Smooth muscle cell (in vitro differentiated cells): ENCODE data around the gene HMGXB4. TPM values are rescaled to one million over a fixed set of nuclear protein-coding genes. Genes with fewer than 3 reads are reported as not detected.

Source experiments
- DNase-seq: peaks from one replicate; lab custom pipeline; 2025; ENCODE audit not compliant: unreplicated experiment; lab: John Stamatoyannopoulos, UW
- H2AFZ ChIP-seq: fragments of 200-600 bp; sonication (generic); 2 replicates; pipeline ENCODE4 v1.6.0; 2016; ENCODE audit warnings: antibody characterized with exemption, low read depth, mild to moderate bottlenecking
- H3F3A ChIP-seq: fragments of 200-600 bp; sonication (generic); 2 replicates; pipeline ENCODE4 v1.6.0; 2017; ENCODE audit warnings: antibody characterized with exemption, low read depth
- H3K27ac ChIP-seq: fragments of 200-600 bp; sonication (generic); 2 replicates; pipeline ENCODE4 v1.5.1; 2016; ENCODE audit warnings: low read depth, mild to moderate bottlenecking
- H3K27me3 ChIP-seq: fragments of 200-600 bp; sonication (generic); 2 replicates; pipeline ENCODE4 v1.6.1; 2016; ENCODE audit warnings: low read depth, mild to moderate bottlenecking
- H3K36me3 ChIP-seq: fragments of 200-600 bp; sonication (generic); 2 replicates; pipeline ENCODE4 v1.5.1; 2016; ENCODE audit warnings: low read depth
- H3K4me1 ChIP-seq: fragments of 200-600 bp; sonication (generic); 2 replicates; pipeline ENCODE4 v1.5.1; 2016; ENCODE audit warnings: low read depth
- H3K4me2 ChIP-seq: fragments of 200-600 bp; sonication (generic); 2 replicates; pipeline ENCODE4 v1.6.0; 2016; ENCODE audit warnings: mild to moderate bottlenecking
- H3K4me3 ChIP-seq: fragments of 200-600 bp; sonication (generic); 2 replicates; pipeline ENCODE4 v1.5.1; 2016; ENCODE audit warnings: mild to moderate bottlenecking
- H3K79me2 ChIP-seq: fragments of 200-600 bp; sonication (generic); 2 replicates; pipeline ENCODE4 v1.6.0; 2016; ENCODE audit warnings: low read depth, mild to moderate bottlenecking
- H3K9ac ChIP-seq: fragments of 200-600 bp; sonication (generic); 2 replicates; pipeline ENCODE4 v1.6.0; 2016; ENCODE audit warnings: low read depth
- H3K9me3 ChIP-seq: fragments of 200-600 bp; sonication (generic); replicated peaks from 2 replicates; pipeline ENCODE4 v1.5.1; 2016; ENCODE audit warnings: low read depth
- H4K20me1 ChIP-seq: fragments of 200-600 bp; sonication (generic); 2 replicates; pipeline ENCODE4 v1.6.0; 2016; ENCODE audit warnings: low read depth
- WGBS: methylation state at CpG from one replicate; pipeline ENCODE4 v1.1.7; 2016; ENCODE audit warnings: low lambda C conversion rate; 5-methylcytosine and 5-hydroxymethylcytosine counted together
- polyA plus RNA-seq: library from polyadenylated mRNA; unstranded; fragments of >200 nt; fragmentation: Nextera tagmentation; extraction: Ambion mirVana; gene quantifications from 2 replicates; pipeline ENCODE4 v1.2.1, GENCODE V29; 2016
- total RNA-seq: library from RNA; depleted of rRNA; stranded (reverse); fragments of >200 nt; gene quantifications from 2 replicates; pipeline ENCODE4 v1.2.3, GENCODE V29; 2014
- TF ChIP-seq, protein P1 (sequence below): fragments of 200-600 bp; sonication (generic); IDR thresholded peaks from 2 replicates; pipeline ENCODE4 v1.5.1; 2017; ENCODE audit warnings: borderline replicate concordance, mild to moderate bottlenecking, antibody characterized with exemption; ENCODE audit not compliant: insufficient read depth, poor library complexity, severe bottlenecking

Gene HMGXB4
- total and polyA plus RNA-seq, 2 experiments from 2014 or later: 28.2 to 34.1 TPM

DNA sequence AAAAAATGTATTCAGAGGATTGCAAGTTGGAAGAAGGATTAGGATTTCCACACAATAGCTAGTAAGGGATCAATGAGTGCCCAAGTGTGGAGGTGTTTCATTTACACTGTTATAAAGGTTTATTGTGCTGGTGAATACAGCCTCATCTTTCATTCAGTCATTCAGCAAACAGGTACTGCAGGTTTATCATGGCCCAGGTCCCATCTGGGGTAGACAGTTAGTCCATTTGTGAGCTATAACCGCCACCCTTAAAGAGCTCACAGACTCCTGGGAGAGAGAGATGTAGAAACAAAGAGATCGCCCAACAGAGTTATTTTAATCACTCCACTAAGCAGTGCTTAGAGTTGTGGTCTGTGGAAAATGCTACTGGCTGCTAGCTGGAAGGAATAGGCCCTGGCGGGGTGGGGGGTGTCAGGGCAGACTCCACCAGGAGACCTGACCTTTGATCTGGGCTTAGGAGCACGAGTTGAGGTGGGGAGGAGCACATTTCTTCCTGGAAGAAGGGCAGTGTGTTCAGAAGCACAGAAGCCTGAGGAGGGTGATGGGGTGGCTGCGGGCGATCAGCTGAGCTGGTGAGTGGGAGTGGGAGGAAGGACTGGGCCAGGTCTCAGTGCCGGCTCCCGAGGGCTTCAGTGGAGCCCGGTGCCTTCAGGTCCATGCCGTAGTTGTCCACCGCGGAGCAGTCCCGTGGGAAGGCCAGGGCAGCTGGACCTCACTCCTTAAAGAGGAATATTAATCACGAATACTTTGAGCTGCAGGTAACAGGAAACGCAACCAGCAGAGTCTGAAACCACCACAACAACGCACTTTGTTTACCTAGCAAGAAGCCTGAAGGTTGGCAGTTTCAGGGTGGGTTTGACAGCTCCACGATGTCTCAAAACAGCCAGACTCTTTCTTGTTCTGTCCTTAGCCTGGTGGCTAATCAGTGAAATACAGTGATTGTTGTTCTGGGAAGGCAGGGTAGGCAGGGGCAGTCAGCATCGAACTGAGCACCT lies 53.6 kb downstream of the HMGXB4 start:
- Histone ChIP-seq H3K9ac (no peak overlapping the region), H3K36me3 (no peaks in the 10 kb centered on the region), H3K4me3 (no peak overlapping the region), H3F3A (no peaks in the 10 kb centered on the region), H4K20me1 (peaks cover 100% of the 10 kb centered on the region), H3K79me2 (peaks cover 55% of the 10 kb centered on the region), H3K27me3 (no peaks in the 10 kb centered on the region), H3K27ac (peak overlapping the region; percentile 48), H2AFZ (no peak overlapping the region), H3K9me3 (no peaks in the 10 kb centered on the region), H3K4me1 (peaks cover 19% of the 10 kb centered on the region), H3K4me2 (peak overlapping the region; percentile 43)
- WGBS: 79% methylated on average over 18 of the region's 18 CpGs
- TF ChIP-seq, protein P1, sequence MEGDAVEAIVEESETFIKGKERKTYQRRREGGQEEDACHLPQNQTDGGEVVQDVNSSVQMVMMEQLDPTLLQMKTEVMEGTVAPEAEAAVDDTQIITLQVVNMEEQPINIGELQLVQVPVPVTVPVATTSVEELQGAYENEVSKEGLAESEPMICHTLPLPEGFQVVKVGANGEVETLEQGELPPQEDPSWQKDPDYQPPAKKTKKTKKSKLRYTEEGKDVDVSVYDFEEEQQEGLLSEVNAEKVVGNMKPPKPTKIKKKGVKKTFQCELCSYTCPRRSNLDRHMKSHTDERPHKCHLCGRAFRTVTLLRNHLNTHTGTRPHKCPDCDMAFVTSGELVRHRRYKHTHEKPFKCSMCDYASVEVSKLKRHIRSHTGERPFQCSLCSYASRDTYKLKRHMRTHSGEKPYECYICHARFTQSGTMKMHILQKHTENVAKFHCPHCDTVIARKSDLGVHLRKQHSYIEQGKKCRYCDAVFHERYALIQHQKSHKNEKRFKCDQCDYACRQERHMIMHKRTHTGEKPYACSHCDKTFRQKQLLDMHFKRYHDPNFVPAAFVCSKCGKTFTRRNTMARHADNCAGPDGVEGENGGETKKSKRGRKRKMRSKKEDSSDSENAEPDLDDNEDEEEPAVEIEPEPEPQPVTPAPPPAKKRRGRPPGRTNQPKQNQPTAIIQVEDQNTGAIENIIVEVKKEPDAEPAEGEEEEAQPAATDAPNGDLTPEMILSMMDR: no peak
- DNase-seq: no peak

DNA sequence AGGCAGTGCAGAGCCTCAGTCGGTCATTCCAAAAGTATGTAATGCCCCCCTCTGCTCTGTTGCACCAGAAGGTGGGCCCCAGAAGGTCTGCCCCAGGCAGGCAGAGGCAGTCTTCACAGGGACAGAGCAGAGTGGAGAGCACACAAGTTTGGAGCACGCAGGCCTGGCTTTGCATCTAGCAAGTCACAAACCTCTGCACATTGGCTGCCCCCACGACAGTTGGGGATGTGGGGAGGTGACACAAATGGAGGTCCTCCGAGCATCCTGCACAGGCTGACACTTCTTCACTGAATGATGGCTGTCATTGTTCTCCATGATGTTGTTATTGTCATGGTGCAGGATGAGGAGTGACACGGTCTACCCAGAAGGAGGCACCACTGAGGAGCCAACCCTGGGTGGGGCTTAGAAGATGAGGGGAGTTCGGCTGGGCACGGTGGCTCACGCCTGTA lies 54.3 kb downstream of the HMGXB4 start:
- Histone ChIP-seq H3K9me3 (no peaks in the 10 kb centered on the region), H3F3A (no peaks in the 10 kb centered on the region), H3K27me3 (no peaks in the 10 kb centered on the region), H4K20me1 (peaks cover 100% of the 10 kb centered on the region), H3K79me2 (peaks cover 48% of the 10 kb centered on the region), H3K36me3 (no peaks in the 10 kb centered on the region), H3K9ac (no peak overlapping the region), H3K4me1 (peaks cover 19% of the 10 kb centered on the region), H3K27ac (no peak overlapping the region), H2AFZ (no peak overlapping the region), H3K4me3 (no peak overlapping the region), H3K4me2 (no peak overlapping the region)
- WGBS: 94% methylated on average over 8 of the region's 8 CpGs
- TF ChIP-seq, protein P1: no peak
- DNase-seq: no peak

DNA sequence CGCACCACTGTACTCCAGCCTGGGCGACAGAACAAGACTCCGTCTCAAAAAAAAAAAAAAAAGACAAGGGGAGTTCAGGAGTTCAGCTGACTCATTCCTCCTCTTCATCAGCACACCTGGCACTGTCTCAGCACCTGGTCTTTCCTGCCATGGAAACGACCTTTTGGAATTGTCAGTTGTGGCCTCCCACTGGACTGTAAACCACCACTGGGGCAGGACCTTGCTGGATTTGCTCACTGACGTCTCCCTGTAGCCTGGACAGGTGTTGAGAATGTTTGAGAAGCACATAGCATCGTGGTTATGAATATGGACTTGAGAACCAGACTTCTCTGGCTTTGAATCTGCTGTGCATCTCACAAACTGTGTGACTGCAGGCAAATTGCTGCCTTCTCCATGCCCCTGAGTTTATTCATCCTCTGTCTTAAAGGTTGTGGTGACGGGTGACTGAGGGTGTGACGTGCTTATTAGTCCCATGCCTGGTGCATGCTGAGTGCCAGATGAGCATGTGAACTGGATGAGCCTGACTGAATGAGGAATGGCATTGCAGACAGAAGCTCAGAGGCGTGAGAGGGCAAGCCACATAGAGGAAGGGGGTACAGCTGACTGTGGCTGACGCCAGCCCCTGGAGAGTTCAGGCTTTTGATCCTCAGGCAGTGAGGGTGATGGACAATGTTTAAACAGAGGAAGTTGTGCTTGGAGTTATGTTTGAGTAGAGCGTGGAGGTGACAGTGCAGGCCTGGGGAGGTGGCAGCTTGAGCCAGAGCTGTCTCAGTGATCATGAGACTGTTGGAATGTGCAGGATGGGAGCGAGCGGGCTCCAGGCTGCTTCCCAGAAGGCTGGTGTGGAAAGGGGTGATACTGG lies 55.1 kb downstream of the HMGXB4 start:
- Histone ChIP-seq H2AFZ (no peak overlapping the region), H3K27me3 (no peaks in the 10 kb centered on the region), H3K4me2 (no peak overlapping the region), H3K36me3 (no peaks in the 10 kb centered on the region), H3K4me3 (no peak overlapping the region), H3K9ac (no peak overlapping the region), H3K4me1 (peaks cover 14% of the 10 kb centered on the region), H3K79me2 (peaks cover 39% of the 10 kb centered on the region), H3K27ac (peak overlapping the region; percentile 8), H4K20me1 (peaks cover 100% of the 10 kb centered on the region), H3K9me3 (no peaks in the 10 kb centered on the region), H3F3A (no peaks in the 10 kb centered on the region)
- TF ChIP-seq, protein P1: no peak
- DNase-seq: no peak
- 84% methylated on average over 13 of the region's 13 CpGs for WGBS
